ENCODE results near the gene CCNF. TPM values are rescaled to one million over a fixed set of nuclear protein-coding genes. Genes with fewer than 3 reads are reported as not detected.

The CCNF gene
- total and polyA plus RNA-seq, 9 of the 15 experiments (the other 6 are each of a cell fraction or from before 2014, with no cell fraction given) = 4.1 to 70.1 (median 29.5) TPM

GRCh38 chr16:2484898-2485508 is 55.8 kb downstream of the CCNF start (continued):
- no peak for TF ChIP-seq MXD1 (CRISPR knock-in tag; IDR thresholded peaks at IDR 0.05; ENCODE audit: borderline replicate concordance, poor library complexity, severe bottlenecking)
- TF ChIP-seq PTBP1 (IDR thresholded peaks at IDR 0.05; ENCODE audit: low read depth, low read length) = no peak
- no peak for TF ChIP-seq RUNX1 (IDR thresholded peaks at IDR 0.05; ENCODE audit: low read depth)
- no peak for TF ChIP-seq ZSCAN32 (CRISPR knock-in tag; IDR thresholded peaks at IDR 0.05)
- peak; percentile 62; the same call in 1 of the 2 replicates for TF ChIP-seq ZNF592 (IDR thresholded peaks at IDR 0.05)
- 0 out of 2 replicates have a peak, but pooled peaks have one; percentile 31 for TF ChIP-seq ZNF589 (CRISPR knock-in tag; IDR thresholded peaks at IDR 0.05; ENCODE audit: low read depth)
- TF ChIP-seq JUND (IDR thresholded peaks at IDR 0.05; ENCODE audit: borderline replicate concordance, low read depth, low read length) = peak; percentile 26; the same call in 1 of the 2 replicates
- no peak for TF ChIP-seq JUND (tag; IDR thresholded peaks at IDR 0.05; ENCODE audit: borderline replicate concordance, low read depth, low read length)
- 0 out of 2 replicates have a peak, but pooled peaks have one; percentile 43 for TF ChIP-seq ETS1 (conservative IDR thresholded peaks at IDR 0.05; ENCODE audit: control insufficient read depth, low read depth, low read length)
- peak; percentile 58 for TF ChIP-seq CXXC5 (CRISPR knock-in tag; IDR thresholded peaks at IDR 0.05)
- no peak for TF ChIP-seq CEBPG (CRISPR knock-in tag; IDR thresholded peaks at IDR 0.05)
- TF ChIP-seq CEBPG (tag; conservative IDR thresholded peaks at IDR 0.05 in 1 of 2, IDR thresholded peaks at IDR 0.05 in 1 of 2) = peak in 1 of 2 experiments; percentile 83; a peak in 2 of 4 replicates
- TF ChIP-seq SMARCE1 (IDR thresholded peaks at IDR 0.05) = no peak
- 0 out of 2 replicates have a peak, but pooled peaks have one; percentile 23 for TF ChIP-seq ESRRA (IDR thresholded peaks at IDR 0.05; ENCODE audit: borderline replicate concordance, low read depth)
- TF ChIP-seq MTA3 (IDR thresholded peaks at IDR 0.05; ENCODE audit: borderline replicate concordance) = 0 out of 2 replicates have a peak, but pooled peaks have one; percentile 16
- TF ChIP-seq ARID1B (IDR thresholded peaks at IDR 0.05) = peak; percentile 33
- TF ChIP-seq CEBPB (tag; IDR thresholded peaks at IDR 0.05) = peak; percentile 91
- no peak for TF ChIP-seq TAL1 (IDR thresholded peaks at IDR 0.05)
- no peak for TF ChIP-seq IFI16 (CRISPR knock-in tag; IDR thresholded peaks at IDR 0.05)
- peak; percentile 48; the same call in 1 of the 2 replicates for TF ChIP-seq ZBTB2 (IDR thresholded peaks at IDR 0.05)

All from K562 (cell line).